HepG2 (cell line): Measurements from ENCODE around the gene PYGO2. TPM values are rescaled to one million over a fixed set of nuclear protein-coding genes. Genes with fewer than 3 reads are reported as not detected.
"Not testable (repeated sequence)": the region's sequence is repeated elsewhere in the genome, so short reads cannot be mapped to it uniquely, and the experiment has no call there.

Experiments used
- ATAC-seq: fragments of 200-7000 bp; cut with Tn5 transposase; 3 replicates; pipeline ENCODE4 v1.9.1; 2020; ENCODE audit warnings: mild to moderate bottlenecking, moderate library complexity
- BruUV-seq: library from RNA; stranded (reverse); fragments of 400-500 nt; replicated peaks from 2 replicates; lab custom pipeline; 2021; lab: Mats Ljungman, UMichigan
- CTCF ChIA-PET: fragments of 300-600 bp; formaldehyde crosslinking; extraction: SDS; loops from one replicate; lab custom pipeline; 2021; ENCODE audit warnings: low total read pairs, inconsistent platforms, low intra/inter-chr PET ratio; lab: Yijun Ruan, JAX
- POLR2A ChIA-PET: fragments of 350-600 bp; sonication (Branson Sonifier 250); formaldehyde crosslinking; loops from one replicate; lab custom pipeline; 2020; ENCODE audit warnings: antibody characterized with exemption, inconsistent platforms; lab: Yijun Ruan, JAX
- DNase-seq: peaks from one replicate; pipeline ENCODE4 v3.0.0-alpha.2; 2015; ENCODE audit warnings: low spot score
- FAIRE-seq: peaks from 3 replicates; lab custom pipeline; 2011; peaks lifted over from hg19 to GRCh38; lab: Jason Lieb, UNC
- H2AFZ ChIP-seq: one replicate; pipeline ENCODE4 v1.6.1; 2011; ENCODE audit warnings: low read length, inconsistent platforms
- H3K27ac ChIP-seq: fragments of 300-600 bp; 3 replicates; pipeline ENCODE4 v1.8.0; 2011; ENCODE audit warnings: mixed run types, mild to moderate bottlenecking, mixed read lengths, low read length, inconsistent platforms; ENCODE audit not compliant: insufficient read depth; ENCODE audit errors: extremely low read length
- H3K27me3 ChIP-seq, 2 experiments: fragments of 200-600 bp in 1 of 2; 2 replicates in 1 of 2; 3 replicates in 1 of 2; pipeline versions ENCODE4 v1.6.0 to v1.8.0; 2011; ENCODE audit warnings: low read length in 2 of 2, mild to moderate bottlenecking in 2 of 2, moderate library complexity in 2 of 2, inconsistent platforms in 1 of 2; ENCODE audit not compliant: insufficient read depth in 2 of 2, control insufficient read depth in 1 of 2
- H3K36me3 ChIP-seq, 2 experiments: fragments of 200-600 bp in 1 of 2; replicated peaks in 1 of 2; 2 replicates in 1 of 2; 3 replicates in 1 of 2; pipeline versions ENCODE4 v1.5.1 to v1.8.0; 2011; ENCODE audit warnings: low read length in 2 of 2, inconsistent platforms in 1 of 2; ENCODE audit not compliant: insufficient read depth in 2 of 2, control insufficient read depth in 1 of 2
- H3K4me1 ChIP-seq: 2 replicates; pipeline ENCODE4 v1.5.1; 2012; ENCODE audit warnings: low read length, inconsistent platforms; ENCODE audit not compliant: insufficient read depth
- H3K4me2 ChIP-seq: 2 replicates; pipeline ENCODE4 v1.6.0; 2011; ENCODE audit warnings: low read depth, low read length, inconsistent platforms
- H3K4me3 ChIP-seq, 3 experiments: fragments of 200-600 bp in 1 of 3; sonication (generic), shearing (Covaris generic) in 1 of 3; replicated peaks in 1 of 3; 2 replicates each; pipeline ENCODE4 v1.5.1; 2011 to 2016; ENCODE audit warnings: low read length in 3 of 3, inconsistent platforms in 2 of 3, low read depth in 2 of 3, mild to moderate bottlenecking in 2 of 3, control low read depth in 1 of 3, mixed read lengths in 1 of 3; ENCODE audit not compliant: insufficient read depth in 1 of 3
- H3K79me2 ChIP-seq: one replicate; pipeline ENCODE4 v1.6.1; 2011; ENCODE audit warnings: low read length, inconsistent platforms; ENCODE audit not compliant: insufficient read depth
- H3K9ac ChIP-seq: 2 replicates; pipeline ENCODE4 v1.6.0; 2011; ENCODE audit warnings: mild to moderate bottlenecking, low read depth, low read length, inconsistent platforms; ENCODE audit not compliant: insufficient read depth
- H3K9me3 ChIP-seq: 2 replicates; pipeline ENCODE4 v1.5.1; 2012; ENCODE audit warnings: mild to moderate bottlenecking, low read length
- H4K20me1 ChIP-seq: 2 replicates; pipeline ENCODE4 v1.6.0; 2011; ENCODE audit warnings: inconsistent platforms, mild to moderate bottlenecking, low read length, moderate library complexity; ENCODE audit not compliant: insufficient read depth
- GLI4 ChIP-seq: sonication (generic); formaldehyde crosslinking; IDR thresholded peaks from 2 replicates; pipeline ENCODE4 v1.5.1; 2020; ENCODE audit warnings: missing genetic modification reagents, mild to moderate bottlenecking, moderate library complexity, borderline replicate concordance
- HOXA7 ChIP-seq: sonication (generic); formaldehyde crosslinking; IDR thresholded peaks from 2 replicates; pipeline ENCODE4 v1.8.1; 2022; ENCODE audit warnings: mild to moderate bottlenecking, missing genetic modification reagents, moderate library complexity
- MED13 ChIP-seq: sonication (generic); formaldehyde crosslinking; IDR thresholded peaks from 2 replicates; pipeline ENCODE4 v1.5.0; 2020; ENCODE audit warnings: missing genetic modification reagents
- MLXIP ChIP-seq: sonication (generic); formaldehyde crosslinking; IDR thresholded peaks from 2 replicates; pipeline ENCODE4 v1.9.0; 2021; ENCODE audit warnings: missing genetic modification reagents, borderline replicate concordance
- SMAD1 ChIP-seq: sonication (generic); formaldehyde crosslinking; IDR thresholded peaks from 2 replicates; pipeline ENCODE4 v1.4.0; 2020; ENCODE audit warnings: missing genetic modification reagents, low read depth, mild to moderate bottlenecking, borderline replicate concordance
- ZFP36 ChIP-seq: fragments of 150-350 bp; IDR thresholded peaks from 2 replicates; pipeline ENCODE4 v1.6.1; 2018; ENCODE audit warnings: borderline replicate concordance, low read length, low read depth; ENCODE audit not compliant: partially characterized antibody
- ZNF432 ChIP-seq: sonication (generic); formaldehyde crosslinking; IDR thresholded peaks from 2 replicates; pipeline ENCODE4 v1.5.0; 2020; ENCODE audit warnings: missing genetic modification reagents, mild to moderate bottlenecking, borderline replicate concordance
- WGBS: methylation state at CpG from one replicate; pipeline ENCODE4 v1.1.6; 2017; ENCODE audit warnings: low lambda C conversion rate; 5-methylcytosine and 5-hydroxymethylcytosine counted together
- in situ Hi-C: cut with HindIII; loops from 2 replicates; pipeline ENCODE4 v1.10.0; 2017; ENCODE audit warnings: low pct_unique_long_range_greater_than_20kb; ENCODE audit not compliant: extremely low pct_ligation_motif_present
- intact Hi-C: fragments of 100-400 bp; cut with micrococcal nuclease; formaldehyde crosslinking; loops from one replicate; pipeline ENCODE4 v1.10.0; 2022; ENCODE audit not compliant: unreplicated experiment
- polyA plus RNA-seq, 8 experiments: library from polyadenylated mRNA; depleted of rRNA in 3 of 8; stranded (reverse) in 7 of 8; unstranded in 1 of 8; fragments of >200 nt; fragmentation: Illumina TruSeq in 4 of 8; extraction: Trizol in 4 of 8; gene quantifications; 2 replicates each; pipeline versions ENCODE4 v1.2.1 to v1.2.3, GENCODE V29; 2011 to 2016; ENCODE audit warnings: low read depth in 4 of 8, missing spikeins in 1 of 8, mixed read lengths in 1 of 8; ENCODE audit not compliant: insufficient read depth in 1 of 8
- total RNA-seq, 5 experiments: library from RNA; depleted of rRNA; stranded (reverse); fragments of >200 nt; fragmentation: Illumina TruSeq; extraction: Trizol; gene quantifications; 2 replicates each; pipeline ENCODE4 v1.2.3, GENCODE V29; 2016; ENCODE audit warnings: low read depth in 1 of 5

Gene PYGO2
- total and polyA plus RNA-seq, 2 of the 13 experiments (the other 11 are each of a cell fraction or from before 2014, with no cell fraction given): 20.3 to 21.8 TPM

- BruUV-seq: no TSS peak
- TF ChIP-seq MED13 (no peak), HOXA7 (CRISPR knock-in tag) (no peak), ZFP36 (no peak), GLI4 (CRISPR knock-in tag) (no peak), ZNF432 (no peak), SMAD1 (CRISPR knock-in tag) (no peak), MLXIP (no peak)
- TF ChIP-seq, all 625 proteins: peak for 0
- DNase-seq (no peak), FAIRE-seq (no peak), ATAC-seq (no peak)
- H3K9ac ChIP-seq: no peak overlapping the region
- no peak overlapping the region for H2AFZ ChIP-seq
- no peaks in the 10 kb centered on the region for H4K20me1 ChIP-seq
- ChIA-PET CTCF (no interaction called here), POLR2A (no interaction called here)
- H3K4me2 ChIP-seq: no peak overlapping the region
- H3K4me3 ChIP-seq: no peak overlapping the region
- no peak overlapping the region for H3K27ac ChIP-seq
- no peaks in the 10 kb centered on the region for H3K9me3 ChIP-seq
- WGBS: 97% methylated on average over 3 of the region's 3 CpGs
- intact Hi-C loops (no loop called here), in situ Hi-C loops (no loop called here)
- H3K27me3 ChIP-seq: no peaks in the 10 kb centered on the region; a peak in 1 of 5 replicates
- H3K79me2 ChIP-seq: peaks cover 50% of the 10 kb centered on the region
- peaks cover 2 to 18% of the 10 kb centered on the region in 2 experiments for H3K36me3 ChIP-seq
- peaks cover 29% of the 10 kb centered on the region for H3K4me1 ChIP-seq
These were observed 16.8 kb upstream of the PYGO2 start for GRCh38 chr1:154978360-154978759.

- CTCF ChIA-PET, in situ Hi-C loops, H3K4me2 ChIP-seq, H3K9ac ChIP-seq, H3K27ac ChIP-seq, H3K4me3 ChIP-seq, BruUV-seq, H2AFZ ChIP-seq, DNase-seq, H3K27me3 ChIP-seq, ATAC-seq, H4K20me1 ChIP-seq, FAIRE-seq, intact Hi-C loops, H3K9me3 ChIP-seq: not testable (repeated sequence)
- Histone ChIP-seq H3K36me3 (peaks cover 2 to 18% of the 10 kb centered on the region in 2 experiments), H3K79me2 (peaks cover 48% of the 10 kb centered on the region), H3K4me1 (peaks cover 33% of the 10 kb centered on the region)
- 85% methylated on average over 3 of the region's 3 CpGs for WGBS
- POLR2A ChIA-PET: interaction anchor here (1.4 kb wide), 1 partner anchor 40 kb away, joined by 3 read pairs; no protein-coding TSS in a partner anchor
These were observed 16.2 kb upstream of the PYGO2 start for GRCh38 chr1:154977762-154978161.
